GM12878 (cell line): ENCODE results near the gene NTM. TPM values are rescaled to one million over a fixed set of nuclear protein-coding genes. Genes with fewer than 3 reads are reported as not detected.

Source experiments
- BACH1 ChIP-seq: fragments of 450-650 bp; IDR thresholded peaks from 2 replicates; pipeline ENCODE4 v1.6.1; 2017; ENCODE audit warnings: mild to moderate bottlenecking, borderline replicate concordance
- CUX1 ChIP-seq: IDR thresholded peaks from 2 replicates; pipeline ENCODE4 v1.6.1; 2012; ENCODE audit warnings: improper control_type of control experiment, low read depth, low read length; ENCODE audit not compliant: insufficient replicate concordance
- E4F1 ChIP-seq: fragments of 450-650 bp; IDR thresholded peaks from 2 replicates; pipeline ENCODE4 v1.6.1; 2018; ENCODE audit warnings: borderline replicate concordance, mild to moderate bottlenecking; ENCODE audit not compliant: partially characterized antibody
- EZH2 ChIP-seq: IDR thresholded peaks from 2 replicates; pipeline ENCODE4 v1.6.1; 2012; ENCODE audit warnings: low read depth, mild to moderate bottlenecking, control low read depth, inconsistent platforms, low read length, borderline replicate concordance; ENCODE audit not compliant: control insufficient read depth
- GATAD2B ChIP-seq: fragments of 450-650 bp; conservative IDR thresholded peaks from 2 replicates; pipeline ENCODE4 v1.6.1; 2017; ENCODE audit warnings: low read depth, mild to moderate bottlenecking, moderate library complexity
- HDAC2 ChIP-seq: fragments of 200-600 bp; sonication (generic); IDR thresholded peaks from 2 replicates; pipeline ENCODE4 v1.6.1; 2017
- MAX ChIP-seq: IDR thresholded peaks from 2 replicates; pipeline ENCODE4 v1.6.1; 2012; ENCODE audit warnings: low read depth, low read length, improper control_type of control experiment
- MEF2B ChIP-seq: fragments of 450-650 bp; IDR thresholded peaks from 2 replicates; pipeline ENCODE4 v1.6.1; 2018; ENCODE audit warnings: mild to moderate bottlenecking, moderate library complexity; ENCODE audit not compliant: partially characterized antibody, poor library complexity, severe bottlenecking
- MTA3 ChIP-seq: IDR thresholded peaks from 2 replicates; pipeline ENCODE4 v1.6.1; 2012; ENCODE audit warnings: low read length, inconsistent platforms, borderline replicate concordance
- NFYA ChIP-seq: IDR thresholded peaks from 2 replicates; pipeline ENCODE4 v1.6.1; 2011; ENCODE audit warnings: low read depth, mild to moderate bottlenecking, low read length, improper control_type of control experiment, borderline replicate concordance
- PKNOX1 ChIP-seq: fragments of 450-650 bp; IDR thresholded peaks from 2 replicates; pipeline ENCODE4 v1.6.1; 2016; ENCODE audit warnings: mild to moderate bottlenecking
- STAT1 ChIP-seq: fragments of 450-650 bp; conservative IDR thresholded peaks from 2 replicates; pipeline ENCODE4 v1.6.1; 2014; ENCODE audit warnings: antibody characterized with exemption, mild to moderate bottlenecking
- SUPT20H ChIP-seq: IDR thresholded peaks from 2 replicates; pipeline ENCODE4 v1.6.1; 2011; ENCODE audit warnings: low read depth, mild to moderate bottlenecking, low read length, moderate library complexity, borderline replicate concordance; ENCODE audit not compliant: control insufficient read depth
- ZNF207 ChIP-seq: fragments of 450-650 bp; IDR thresholded peaks from 2 replicates; pipeline ENCODE4 v1.6.1; 2014; ENCODE audit warnings: antibody characterized with exemption, mild to moderate bottlenecking, borderline replicate concordance
- ZNF274 ChIP-seq: IDR thresholded peaks from one replicate; pipeline ENCODE4 v1.8.0; 2011; ENCODE audit not compliant: insufficient read length, insufficient read depth
- ZNF622 ChIP-seq: fragments of 450-650 bp; IDR thresholded peaks from 2 replicates; pipeline ENCODE4 v1.6.1; 2017; ENCODE audit warnings: mild to moderate bottlenecking, inconsistent platforms
- polyA plus RNA-seq, 11 experiments: library from polyadenylated mRNA; depleted of rRNA in 4 of 11; unstranded in 6 of 11; stranded (reverse) in 5 of 11; fragments of >200 nt; fragmentation: Nextera tagmentation in 4 of 11; fragmentation: Illumina TruSeq in 1 of 11; extraction: Ambion mirVana in 4 of 11; extraction: Trizol in 1 of 11; gene quantifications; 1 replicate in 1 of 11; 2 replicates in 10 of 11; pipeline versions ENCODE4 v1.2.1 to v1.2.3, GENCODE V29; 2011 to 2016; ENCODE audit warnings: inconsistent platforms in 2 of 11, missing spikeins in 2 of 11, low read depth in 1 of 11
- total RNA-seq, 4 experiments: library from RNA; depleted of rRNA in 3 of 4; stranded (reverse); fragments of >200 nt in 3 of 4; fragmentation: Illumina TruSeq in 1 of 4; extraction: Trizol in 1 of 4; gene quantifications; 2 replicates each; pipeline versions ENCODE4 v1.2.1 to v1.2.3, GENCODE V29; 2013 to 2021

Gene NTM
- total and polyA plus RNA-seq, 10 of the 15 experiments (the other 5 are each of a cell fraction or from before 2014, with no cell fraction given): not detected

GRCh38 chr11:131397675-131398074 is 27.3 kb downstream of the NTM start (continued):
- TF ChIP-seq CUX1 (no peak), GATAD2B (no peak), ZNF207 (no peak), MEF2B (no peak), SUPT20H (no peak), HDAC2 (no peak), STAT1 (no peak), ZNF274 (no peak), MAX (no peak), EZH2 (no peak), NFYA (no peak), BACH1 (no peak), ZNF622 (no peak), E4F1 (no peak), MTA3 (no peak), PKNOX1 (no peak)
